PC-3 (cell line): ENCODE data around the gene LRRTM4. TPM values are rescaled to one million over a fixed set of nuclear protein-coding genes. Genes with fewer than 3 reads are reported as not detected.

Experiments used
- ATAC-seq: fragments of 200-7000 bp; cut with Tn5 transposase; 2 replicates; pipeline ENCODE4 v1.9.1; 2020; ENCODE audit warnings: mild to moderate bottlenecking, moderate library complexity
- BruUV-seq: library from RNA; stranded (reverse); fragments of 400-500 nt; replicated peaks from 2 replicates; lab custom pipeline; 2021; lab: Mats Ljungman, UMichigan
- CTCF ChIA-PET: fragments of 300-600 bp; sonication (Branson Sonifier 250); formaldehyde crosslinking; loops from one replicate; lab custom pipeline; 2022; ENCODE audit warnings: antibody characterized with exemption; lab: Charles Lee
- POLR2A ChIA-PET: fragments of 300-600 bp; sonication (Branson Sonifier 250); formaldehyde crosslinking; loops from one replicate; lab custom pipeline; 2022; ENCODE audit warnings: antibody characterized with exemption; ENCODE audit not compliant: unreplicated experiment; lab: Charles Lee
- DNase-seq: peaks from one replicate; pipeline ENCODE4 v3.0.0-alpha.2; 2015
- H2AFZ ChIP-seq: fragments of 300-600 bp; sonication (generic); 2 replicates; pipeline ENCODE4 v1.6.0; 2016; ENCODE audit warnings: antibody characterized with exemption, low read length
- H3F3A ChIP-seq: fragments of 300-600 bp; sonication (generic); one replicate; pipeline ENCODE4 v1.6.0; 2017; ENCODE audit warnings: antibody characterized with exemption, low read length, control low read depth, mild to moderate bottlenecking; ENCODE audit not compliant: unreplicated experiment
- H3K27ac ChIP-seq: fragments of 300-600 bp; sonication (generic); 2 replicates; pipeline ENCODE4 v1.5.1; 2016; ENCODE audit warnings: mild to moderate bottlenecking, low read length
- H3K27me3 ChIP-seq: fragments of 300-600 bp; sonication (generic); 2 replicates; pipeline ENCODE4 v1.6.1; 2016; ENCODE audit warnings: low read length, mixed read lengths
- H3K36me3 ChIP-seq: fragments of 300-600 bp; sonication (generic); 2 replicates; pipeline ENCODE4 v1.6.1; 2016; ENCODE audit warnings: low read depth, mixed run types, low read length, mixed read lengths
- H3K4me1 ChIP-seq: fragments of 300-600 bp; sonication (generic); 2 replicates; pipeline ENCODE4 v1.5.1; 2016; ENCODE audit warnings: low read length; ENCODE audit not compliant: insufficient read depth
- H3K4me2 ChIP-seq: fragments of 300-600 bp; sonication (generic); 2 replicates; pipeline ENCODE4 v1.6.0; 2016; ENCODE audit warnings: low read length
- H3K4me3 ChIP-seq: fragments of 300-600 bp; sonication (generic); 2 replicates; pipeline ENCODE4 v1.5.1; 2016; ENCODE audit warnings: mild to moderate bottlenecking, low read length, mixed read lengths
- H3K79me2 ChIP-seq: fragments of 300-600 bp; sonication (generic); 2 replicates; pipeline ENCODE4 v1.6.1; 2017; ENCODE audit warnings: low read length, mixed read lengths
- H3K9ac ChIP-seq: fragments of 300-600 bp; sonication (generic); 2 replicates; pipeline ENCODE4 v1.6.0; 2016; ENCODE audit warnings: mild to moderate bottlenecking, low read length
- H3K9me2 ChIP-seq: fragments of 300-600 bp; sonication (generic); replicated peaks from 2 replicates; pipeline ENCODE4 v1.6.1; 2016; ENCODE audit warnings: mixed run types, low read length, mixed read lengths
- H3K9me3 ChIP-seq: fragments of 300-600 bp; sonication (generic); 2 replicates; pipeline ENCODE4 v1.6.1; 2016; ENCODE audit warnings: low read length, mixed read lengths
- H4K20me1 ChIP-seq: fragments of 300-600 bp; sonication (generic); 2 replicates; pipeline ENCODE4 v1.6.1; 2016; ENCODE audit warnings: low read length, mixed read lengths
- CTCF ChIP-seq: fragments of 300-600 bp; sonication (generic); conservative IDR thresholded peaks from 2 replicates; pipeline ENCODE4 v1.5.1; 2017; ENCODE audit warnings: antibody characterized with exemption, low read depth, mild to moderate bottlenecking, low read length
- EZH2 ChIP-seq: fragments of 300-600 bp; sonication (generic); IDR thresholded peaks from one replicate; pipeline ENCODE4 v1.6.1; 2017; ENCODE audit warnings: antibody characterized with exemption, mild to moderate bottlenecking, low read length; ENCODE audit not compliant: unreplicated experiment
- EZH2phosphoT487 ChIP-seq: fragments of 300-600 bp; sonication (generic); IDR thresholded peaks from 2 replicates; pipeline ENCODE4 v1.6.1; 2018; ENCODE audit warnings: mild to moderate bottlenecking, antibody characterized with exemption, low read length, borderline replicate concordance
- intact Hi-C: fragments of 100-400 bp; cut with micrococcal nuclease; formaldehyde crosslinking; loops from 2 replicates; pipeline ENCODE4 v1.9.0; 2023
- total RNA-seq: library from RNA; depleted of rRNA; stranded (reverse); fragments of >200 nt; gene quantifications from 2 replicates; pipeline ENCODE4 v1.2.3, GENCODE V29; 2014

The LRRTM4 gene
- total RNA-seq, 1 experiment from 2014 or later: not detected

GRCh38 chr2:77018219-77018618, 504.0 kb downstream of the LRRTM4 start:
- no peak overlapping the region for H3K9ac ChIP-seq
- no peaks in the 10 kb centered on the region for H3K9me2 ChIP-seq
- H3K4me3 ChIP-seq: no peak overlapping the region
- no peaks in the 10 kb centered on the region for H3K79me2 ChIP-seq
- H4K20me1 ChIP-seq: no peaks in the 10 kb centered on the region
- no peak for DNase-seq
- CTCF ChIA-PET: no interaction called here
- H3K27ac ChIP-seq: no peak overlapping the region
- TF ChIP-seq EZH2phosphoT487: no peak
- POLR2A ChIA-PET: no interaction called here
- BruUV-seq: no TSS peak
- H3K27me3 ChIP-seq: no peaks in the 10 kb centered on the region
- no peak overlapping the region for H3K4me2 ChIP-seq
- no peaks in the 10 kb centered on the region for H3F3A ChIP-seq
- ATAC-seq: no peak
- no peak overlapping the region for H2AFZ ChIP-seq
- intact Hi-C loops: no loop called here
- no peaks in the 10 kb centered on the region for H3K36me3 ChIP-seq
- H3K9me3 ChIP-seq: no peaks in the 10 kb centered on the region; the same call in 1 of the 2 replicates
- H3K4me1 ChIP-seq: no peaks in the 10 kb centered on the region

DNA sequence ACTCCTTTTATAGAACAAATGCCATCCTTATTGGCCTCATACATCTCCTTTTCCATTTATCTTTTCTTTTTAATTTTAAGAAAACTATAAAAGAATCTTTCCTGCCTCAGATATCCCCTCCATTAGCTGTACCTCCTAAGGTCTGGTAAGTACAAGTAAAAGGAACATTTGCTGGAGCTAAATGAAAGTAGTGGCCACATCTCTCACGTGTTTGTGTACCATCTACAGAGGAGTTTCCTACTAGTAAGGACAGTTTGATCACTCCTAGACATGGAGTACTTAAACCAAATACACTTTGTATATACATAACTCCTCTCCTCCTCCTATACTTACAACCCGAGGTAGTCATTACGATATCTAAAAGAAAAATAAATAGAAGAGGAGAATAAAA, 504.8 kb downstream of the LRRTM4 start:
- Histone ChIP-seq H3K9me3 (no peaks in the 10 kb centered on the region; the same call in 1 of the 2 replicates), H2AFZ (no peak overlapping the region), H3K27me3 (no peaks in the 10 kb centered on the region), H3K4me3 (no peak overlapping the region), H3K4me2 (no peak overlapping the region), H3K4me1 (no peaks in the 10 kb centered on the region), H3K79me2 (no peaks in the 10 kb centered on the region), H3F3A (no peaks in the 10 kb centered on the region), H3K27ac (no peak overlapping the region), H3K9ac (no peak overlapping the region), H3K36me3 (no peaks in the 10 kb centered on the region), H4K20me1 (no peaks in the 10 kb centered on the region), H3K9me2 (no peaks in the 10 kb centered on the region)
- intact Hi-C loops: no loop called here
- no peak for DNase-seq
- POLR2A ChIA-PET: interaction anchor here (0.6 kb wide), 1 partner anchor 31 kb away, joined by 10 read pairs; no protein-coding TSS in a partner anchor
- TF ChIP-seq EZH2phosphoT487 (no peak), CTCF (no peak), EZH2 (no peak)
- no TSS peak for BruUV-seq
- CTCF ChIA-PET: no interaction called here
- ATAC-seq: no peak

DNA sequence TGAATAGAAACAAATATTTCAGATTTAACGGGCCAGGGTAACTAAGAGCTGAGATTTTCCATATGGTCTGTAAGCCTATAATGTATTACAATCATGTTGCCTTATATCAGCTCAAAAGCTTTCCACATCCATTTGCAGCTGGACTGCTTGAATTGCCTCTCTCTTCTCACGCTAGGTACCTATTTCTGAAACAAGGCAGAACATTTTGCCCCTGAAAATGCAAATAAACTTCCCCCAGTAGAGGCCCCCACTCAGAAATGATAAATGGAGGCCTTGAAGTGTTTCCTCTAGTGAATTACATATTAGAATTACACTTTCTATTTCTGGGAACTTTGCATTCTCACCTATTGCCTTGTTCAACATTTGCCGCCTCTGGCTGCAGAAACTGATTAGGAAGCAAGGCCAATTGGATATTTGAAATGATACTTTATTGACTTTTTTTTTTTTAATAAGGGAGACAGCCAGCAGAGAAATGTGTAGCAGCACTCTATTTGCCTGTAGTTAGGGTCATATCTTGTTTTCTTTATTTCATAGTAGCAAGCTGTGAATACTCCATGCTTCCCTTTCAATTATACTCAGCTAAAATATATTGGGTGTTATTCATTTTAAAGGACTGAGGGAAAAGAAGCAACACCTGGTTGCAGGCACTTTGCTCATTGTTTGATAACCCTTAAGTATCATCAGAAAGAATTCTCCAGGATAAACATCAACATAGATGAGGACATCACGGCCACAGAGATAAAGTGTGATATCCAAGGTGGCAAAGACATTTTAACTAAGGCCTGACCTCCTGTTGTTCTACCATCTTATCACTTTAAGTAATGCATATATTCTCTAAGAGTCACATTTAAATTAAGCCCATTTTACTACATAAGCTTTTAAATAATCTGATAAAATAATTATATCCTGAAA, 505.5 kb downstream of the LRRTM4 start:
- no peak overlapping the region for H3K27ac ChIP-seq
- no TSS peak for BruUV-seq
- H3K9ac ChIP-seq: no peak overlapping the region
- no peaks in the 10 kb centered on the region for H3F3A ChIP-seq
- TF ChIP-seq EZH2 (no peak), CTCF (no peak), EZH2phosphoT487 (no peak)
- no peak overlapping the region for H3K4me3 ChIP-seq
- ATAC-seq: no peak
- H3K9me3 ChIP-seq: no peaks in the 10 kb centered on the region; the same call in 1 of the 2 replicates
- no peaks in the 10 kb centered on the region for H3K27me3 ChIP-seq
- ChIA-PET POLR2A (no interaction called here), CTCF (no interaction called here)
- H3K9me2 ChIP-seq: no peaks in the 10 kb centered on the region
- H4K20me1 ChIP-seq: no peaks in the 10 kb centered on the region
- H3K4me1 ChIP-seq: no peaks in the 10 kb centered on the region
- no peaks in the 10 kb centered on the region for H3K79me2 ChIP-seq
- no peaks in the 10 kb centered on the region for H3K36me3 ChIP-seq
- intact Hi-C loops: no loop called here
- no peak for DNase-seq
- H3K4me2 ChIP-seq: no peak overlapping the region
- H2AFZ ChIP-seq: no peak overlapping the region
